Endothelial cell of umbilical vein (primary cell): ENCODE results near the gene IGFBP7. TPM values are rescaled to one million over a fixed set of nuclear protein-coding genes. Genes with fewer than 3 reads are reported as not detected.

Experiments used
- BruUV-seq: library from RNA; stranded (reverse); fragments of 400-500 nt; replicated peaks from 2 replicates; lab custom pipeline; 2021; lab: Mats Ljungman, UMichigan
- CTCF ChIA-PET: fragments of 300-600, 350-600 bp; sonication (Branson Sonifier 250); formaldehyde crosslinking; loops from one replicate; lab custom pipeline; 2021; ENCODE audit warnings: antibody characterized with exemption, inconsistent platforms; lab: Charles Lee
- POLR2A ChIA-PET: fragments of 300-600, 350-600 bp; sonication (Branson Sonifier 250); formaldehyde crosslinking; loops from one replicate; lab custom pipeline; 2021; ENCODE audit warnings: antibody characterized with exemption, inconsistent platforms; lab: Charles Lee
- DNase-seq: peaks from one replicate; pipeline ENCODE4 v3.0.0-alpha.2; 2011; ENCODE audit warnings: low read depth, low spot score
- FAIRE-seq: peaks from 2 replicates; lab custom pipeline; 2011; peaks lifted over from hg19 to GRCh38; lab: Jason Lieb, UNC
- H2AFZ ChIP-seq: 2 replicates; pipeline ENCODE4 v1.6.0; 2012; ENCODE audit warnings: low read depth, low read length, control low read depth, inconsistent platforms
- H3K27ac ChIP-seq: 2 replicates; pipeline ENCODE4 v1.5.1; 2011; ENCODE audit warnings: low read depth, mild to moderate bottlenecking, control low read depth, low read length, moderate library complexity; ENCODE audit not compliant: insufficient read depth
- H3K27me3 ChIP-seq, 2 experiments: 2 replicates each; pipeline versions ENCODE4 v1.6.0 to v1.6.1; 2011; ENCODE audit warnings: low read length in 2 of 2, mixed read lengths in 1 of 2; ENCODE audit not compliant: control insufficient read depth in 2 of 2, insufficient read depth in 2 of 2
- H3K36me3 ChIP-seq, 2 experiments: 2 replicates in 1 of 2; 3 replicates in 1 of 2; pipeline ENCODE4 v1.5.1; 2011; ENCODE audit warnings: low read length in 2 of 2, mild to moderate bottlenecking in 1 of 2, moderate library complexity in 1 of 2; ENCODE audit not compliant: control insufficient read depth in 2 of 2, insufficient read depth in 2 of 2; ENCODE audit errors: extremely low read depth in 1 of 2
- H3K4me1 ChIP-seq: 3 replicates; pipeline ENCODE4 v1.5.1; 2011; ENCODE audit warnings: mild to moderate bottlenecking, low read length; ENCODE audit not compliant: control insufficient read depth, insufficient read depth; ENCODE audit errors: extremely low read depth
- H3K4me2 ChIP-seq: 2 replicates; pipeline ENCODE4 v1.6.1; 2011; ENCODE audit warnings: low read length, control low read depth, mixed read lengths; ENCODE audit not compliant: insufficient read depth
- H3K4me3 ChIP-seq, 3 experiments: fragments of 200-600 bp in 1 of 3; sonication (generic), shearing (Covaris generic) in 1 of 3; replicated peaks in 1 of 3; 2 replicates each; pipeline ENCODE4 v1.5.1; 2011 to 2016; ENCODE audit warnings: control low read depth in 3 of 3, low read length in 3 of 3, mild to moderate bottlenecking in 2 of 3, inconsistent platforms in 1 of 3, low read depth in 1 of 3, moderate library complexity in 1 of 3; ENCODE audit not compliant: insufficient read depth in 1 of 3
- H3K79me2 ChIP-seq: 2 replicates; pipeline ENCODE4 v1.6.0; 2012; ENCODE audit warnings: low read length, inconsistent platforms; ENCODE audit not compliant: control insufficient read depth, insufficient read depth
- H3K9ac ChIP-seq: replicated peaks from 2 replicates; pipeline ENCODE3; 2011; ENCODE audit warnings: low read length, control low read depth; ENCODE audit not compliant: insufficient read depth; ENCODE audit errors: extremely low read depth
- H3K9me1 ChIP-seq: replicated peaks from 3 replicates; pipeline ENCODE4 v1.6.0; 2011; ENCODE audit warnings: mild to moderate bottlenecking, low read length; ENCODE audit not compliant: control insufficient read depth, insufficient read depth; ENCODE audit errors: extremely low read depth
- H3K9me3 ChIP-seq: replicated peaks from 2 replicates; pipeline ENCODE4 v1.5.1; 2012; ENCODE audit warnings: low read length, inconsistent platforms; ENCODE audit not compliant: control insufficient read depth, insufficient read depth
- H4K20me1 ChIP-seq: replicated peaks from 2 replicates; pipeline ENCODE3; 2011; ENCODE audit warnings: mild to moderate bottlenecking, low read length; ENCODE audit not compliant: control insufficient read depth, insufficient read depth; ENCODE audit errors: extremely low read depth
- EZH2 ChIP-seq: IDR thresholded peaks from 2 replicates; pipeline ENCODE4 v1.6.1; 2012; ENCODE audit warnings: borderline replicate concordance, low read depth, mild to moderate bottlenecking, moderate library complexity, low read length, inconsistent platforms; ENCODE audit not compliant: severe bottlenecking
- FOS ChIP-seq: IDR thresholded peaks from 2 replicates; pipeline ENCODE4 v1.6.1; 2011; ENCODE audit warnings: mild to moderate bottlenecking, low read length, moderate library complexity, borderline replicate concordance; ENCODE audit not compliant: insufficient read depth
- GATA2 ChIP-seq: IDR thresholded peaks from 2 replicates; pipeline ENCODE4 v1.7.0; 2011; ENCODE audit warnings: low read depth, mild to moderate bottlenecking, moderate library complexity, mixed read lengths, low read length; ENCODE audit not compliant: insufficient read length, insufficient read depth
- JUN ChIP-seq: IDR thresholded peaks from 2 replicates; pipeline ENCODE4 v1.6.1; 2011; ENCODE audit warnings: borderline replicate concordance, low read depth; ENCODE audit not compliant: insufficient read length, insufficient read depth
- MAX ChIP-seq: IDR thresholded peaks from 2 replicates; pipeline ENCODE4 v1.6.1; 2011; ENCODE audit not compliant: insufficient read depth, insufficient read length
- MYC ChIP-seq: IDR thresholded peaks from one replicate; pipeline ENCODE4 v1.6.1; 2011; ENCODE audit warnings: mild to moderate bottlenecking, low read depth, low read length
- POLR2A ChIP-seq: IDR thresholded peaks from 2 replicates; pipeline ENCODE4 v1.6.1; 2012; ENCODE audit warnings: low read depth, mild to moderate bottlenecking, control low read depth, low read length
- POLR2AphosphoS5 ChIP-seq: IDR thresholded peaks from 2 replicates; pipeline ENCODE4 v1.6.1; 2012; ENCODE audit warnings: low read depth, mild to moderate bottlenecking, control low read depth, low read length, moderate library complexity; ENCODE audit not compliant: insufficient read depth
- dilution Hi-C: fragments of 300-500 bp; cut with MboI; formaldehyde crosslinking; loops from one replicate; pipeline ENCODE4 v1.15.0; 2019; ENCODE audit warnings: low sequenced_read_pairs; ENCODE audit not compliant: extremely low pct_ligation_motif_present
- intact Hi-C: fragments of 100-400 bp; cut with micrococcal nuclease; formaldehyde crosslinking; loops from one replicate; pipeline ENCODE4 v1.10.0; 2022
- polyA plus RNA-seq, 4 experiments: library from polyadenylated mRNA; depleted of rRNA in 3 of 4; stranded (reverse) in 3 of 4; unstranded in 1 of 4; fragments of >200 nt; gene quantifications; 2 replicates each; pipeline versions ENCODE4 v1.2.1 to v1.2.3, GENCODE V29; 2011 to 2012; ENCODE audit warnings: missing spikeins in 1 of 4
- total RNA-seq: library from RNA; stranded (reverse); gene quantifications from 2 replicates; pipeline ENCODE4 v1.2.3, GENCODE V29; 2021
- TF ChIP-seq, protein P1 (sequence below), 2 donors: IDR thresholded peaks; 1 replicate in 1 of 2; 2 replicates in 1 of 2; pipeline ENCODE4 v1.5.1; 2011; ENCODE audit warnings: low read length in 2 of 2, mild to moderate bottlenecking in 2 of 2, moderate library complexity in 2 of 2, control low read depth in 1 of 2, inconsistent platforms in 1 of 2, low read depth in 1 of 2; ENCODE audit not compliant: insufficient read depth in 1 of 2; ENCODE audit errors: extremely low read depth in 1 of 2

Gene IGFBP7
- total and polyA plus RNA-seq, 2 donors (not counting 3 experiments of a cell fraction or from before 2014, with no cell fraction given), result 526 to 770 TPM

GRCh38 chr4:57149833-57150232, 39.6 kb upstream of the IGFBP7 start:
- Histone ChIP-seq H3K9ac (no peak overlapping the region), H3K4me3 (no peak overlapping the region), H2AFZ (no peak overlapping the region), H3K79me2 (no peaks in the 10 kb centered on the region), H3K9me3 (no peaks in the 10 kb centered on the region), H3K4me1 (peaks cover 9% of the 10 kb centered on the region), H4K20me1 (no peaks in the 10 kb centered on the region), H3K27ac (no peak overlapping the region), H3K36me3 (no peaks in the 10 kb centered on the region), H3K9me1 (no peaks in the 10 kb centered on the region), H3K4me2 (no peak overlapping the region), H3K27me3 (no peaks in the 10 kb centered on the region)
- ChIA-PET CTCF (interaction anchor here (1.4 to 3.0 kb wide), 2 partner anchors 14 to 18 kb away, joined by 4 to 27 read pairs; no protein-coding TSS in a partner anchor), POLR2A (no interaction called here)
- DNase-seq (no peak), FAIRE-seq (no peak)
- TF ChIP-seq EZH2 (no peak), JUN (no peak), GATA2 (no peak), MYC (no peak), FOS (no peak), MAX (no peak), POLR2A (no peak), POLR2AphosphoS5 (no peak)
- TF ChIP-seq, protein P1, sequence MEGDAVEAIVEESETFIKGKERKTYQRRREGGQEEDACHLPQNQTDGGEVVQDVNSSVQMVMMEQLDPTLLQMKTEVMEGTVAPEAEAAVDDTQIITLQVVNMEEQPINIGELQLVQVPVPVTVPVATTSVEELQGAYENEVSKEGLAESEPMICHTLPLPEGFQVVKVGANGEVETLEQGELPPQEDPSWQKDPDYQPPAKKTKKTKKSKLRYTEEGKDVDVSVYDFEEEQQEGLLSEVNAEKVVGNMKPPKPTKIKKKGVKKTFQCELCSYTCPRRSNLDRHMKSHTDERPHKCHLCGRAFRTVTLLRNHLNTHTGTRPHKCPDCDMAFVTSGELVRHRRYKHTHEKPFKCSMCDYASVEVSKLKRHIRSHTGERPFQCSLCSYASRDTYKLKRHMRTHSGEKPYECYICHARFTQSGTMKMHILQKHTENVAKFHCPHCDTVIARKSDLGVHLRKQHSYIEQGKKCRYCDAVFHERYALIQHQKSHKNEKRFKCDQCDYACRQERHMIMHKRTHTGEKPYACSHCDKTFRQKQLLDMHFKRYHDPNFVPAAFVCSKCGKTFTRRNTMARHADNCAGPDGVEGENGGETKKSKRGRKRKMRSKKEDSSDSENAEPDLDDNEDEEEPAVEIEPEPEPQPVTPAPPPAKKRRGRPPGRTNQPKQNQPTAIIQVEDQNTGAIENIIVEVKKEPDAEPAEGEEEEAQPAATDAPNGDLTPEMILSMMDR (IDR thresholded peaks at IDR 0.05; ENCODE audit: extremely low read depth in 1 of 2, insufficient read depth in 1 of 2, low read depth in 1 of 2, low read length in 2 of 2), result no peak
- no TSS peak for BruUV-seq
- intact Hi-C loops, result no loop called here
- dilution Hi-C loops, result no loop called here
